ENCODE results near the gene DHRS3.
"Not testable (repeated sequence)": the region's sequence is repeated elsewhere in the genome, so short reads cannot be mapped to it uniquely, and the experiment has no call there.

Gene DHRS3

GRCh38 chr1:12570291-12570690 lies 47.7 kb downstream of the DHRS3 start:
- Histone ChIP-seq H3K4me3 (ENCODE audit: low read depth, low read length) (no peak overlapping the region), H3K9ac (ENCODE audit: low read depth, low read length) (no peak overlapping the region), H3K4me1 (ENCODE audit: control insufficient read depth, insufficient read depth, low read length) (no peaks in the 10 kb centered on the region), H3K27ac (ENCODE audit: low read depth, low read length) (no peak overlapping the region), H3K36me3 (ENCODE audit: control insufficient read depth, insufficient read depth, low read length) (peaks cover 67% of the 10 kb centered on the region), H3K9me3 (ENCODE audit: control insufficient read depth, insufficient read depth, low read length) (no peaks in the 10 kb centered on the region), H3K27me3 (ENCODE audit: control insufficient read depth, insufficient read depth, low read length) (no peaks in the 10 kb centered on the region)

- Histone ChIP-seq H3K36me3 (ENCODE audit: control insufficient read depth, insufficient read depth, low read length) (peaks cover 48% of the 10 kb centered on the region), H3K4me1 (ENCODE audit: control insufficient read depth, insufficient read depth, low read length) (no peaks in the 10 kb centered on the region), H3K9me3 (ENCODE audit: control insufficient read depth, insufficient read depth, low read length) (no peaks in the 10 kb centered on the region), H3K27me3 (ENCODE audit: control insufficient read depth, insufficient read depth, low read length) (no peaks in the 10 kb centered on the region), H3K9ac (ENCODE audit: low read depth, low read length) (no peak overlapping the region), H3K4me3 (ENCODE audit: low read depth, low read length) (no peak overlapping the region), H3K27ac (ENCODE audit: low read depth, low read length) (no peak overlapping the region)
Measured at GRCh38 chr1:12568009-12568767, 49.8 kb downstream of the DHRS3 start.

GRCh38 chr1:12567288-12567819 lies 50.7 kb downstream of the DHRS3 start:
- H3K4me3 ChIP-seq (ENCODE audit: low read depth, low read length): no peak overlapping the region
- H3K4me1 ChIP-seq (ENCODE audit: control insufficient read depth, insufficient read depth, low read length): no peaks in the 10 kb centered on the region
- no peaks in the 10 kb centered on the region for H3K9me3 ChIP-seq (ENCODE audit: control insufficient read depth, insufficient read depth, low read length)
- H3K9ac ChIP-seq (ENCODE audit: low read depth, low read length): no peak overlapping the region
- H3K36me3 ChIP-seq (ENCODE audit: control insufficient read depth, insufficient read depth, low read length): peaks cover 39% of the 10 kb centered on the region
- H3K27ac ChIP-seq (ENCODE audit: low read depth, low read length): no peak overlapping the region
- H3K27me3 ChIP-seq (ENCODE audit: control insufficient read depth, insufficient read depth, low read length): no peaks in the 10 kb centered on the region

- peaks cover 34% of the 10 kb centered on the region for H3K36me3 ChIP-seq (ENCODE audit: control insufficient read depth, insufficient read depth, low read length)
- no peaks in the 10 kb centered on the region for H3K27me3 ChIP-seq (ENCODE audit: control insufficient read depth, insufficient read depth, low read length)
- no peaks in the 10 kb centered on the region for H3K4me1 ChIP-seq (ENCODE audit: control insufficient read depth, insufficient read depth, low read length)
- no peaks in the 10 kb centered on the region for H3K9me3 ChIP-seq (ENCODE audit: control insufficient read depth, insufficient read depth, low read length)
- no peak overlapping the region for H3K27ac ChIP-seq (ENCODE audit: low read depth, low read length)
- no peak overlapping the region for H3K9ac ChIP-seq (ENCODE audit: low read depth, low read length)
- no peak overlapping the region for H3K4me3 ChIP-seq (ENCODE audit: low read depth, low read length)
Measured at GRCh38 chr1:12566484-12567287, 51.3 kb downstream of the DHRS3 start.

GRCh38 chr1:12565966-12566352 lies 52.1 kb downstream of the DHRS3 start:
- H3K9ac ChIP-seq (ENCODE audit: low read depth, low read length): no peak overlapping the region
- H3K27me3 ChIP-seq (ENCODE audit: control insufficient read depth, insufficient read depth, low read length): no peaks in the 10 kb centered on the region
- H3K36me3 ChIP-seq (ENCODE audit: control insufficient read depth, insufficient read depth, low read length): peaks cover 26% of the 10 kb centered on the region
- no peak overlapping the region for H3K27ac ChIP-seq (ENCODE audit: low read depth, low read length)
- H3K4me1 ChIP-seq (ENCODE audit: control insufficient read depth, insufficient read depth, low read length): no peaks in the 10 kb centered on the region
- no peak overlapping the region for H3K4me3 ChIP-seq (ENCODE audit: low read depth, low read length)
- H3K9me3 ChIP-seq (ENCODE audit: control insufficient read depth, insufficient read depth, low read length): no peaks in the 10 kb centered on the region

GRCh38 chr1:12565094-12565965 lies 52.7 kb downstream of the DHRS3 start:
- peaks cover 22% of the 10 kb centered on the region for H3K36me3 ChIP-seq (ENCODE audit: control insufficient read depth, insufficient read depth, low read length)
- H3K9ac ChIP-seq (ENCODE audit: low read depth, low read length): no peak overlapping the region
- H3K27ac ChIP-seq (ENCODE audit: low read depth, low read length): no peak overlapping the region

GRCh38 chr1:12564251-12564650 lies 53.8 kb downstream of the DHRS3 start:
- H3K27ac ChIP-seq (ENCODE audit: low read depth, low read length): not testable (repeated sequence)

More at GRCh38 chr1:12565094-12565965, 52.7 kb downstream of the DHRS3 start:
- Histone ChIP-seq H3K4me3 (ENCODE audit: low read depth, low read length) (no peak overlapping the region), H3K9me3 (ENCODE audit: control insufficient read depth, insufficient read depth, low read length) (no peaks in the 10 kb centered on the region), H3K27me3 (ENCODE audit: control insufficient read depth, insufficient read depth, low read length) (no peaks in the 10 kb centered on the region), H3K4me1 (ENCODE audit: control insufficient read depth, insufficient read depth, low read length) (no peaks in the 10 kb centered on the region)

GRCh38 chr1:12562955-12563576 lies 54.9 kb downstream of the DHRS3 start:
- Histone ChIP-seq H3K27ac (ENCODE audit: low read depth, low read length) (no peak overlapping the region), H3K9ac (ENCODE audit: low read depth, low read length) (no peak overlapping the region), H3K27me3 (ENCODE audit: control insufficient read depth, insufficient read depth, low read length) (no peaks in the 10 kb centered on the region), H3K4me1 (ENCODE audit: control insufficient read depth, insufficient read depth, low read length) (no peaks in the 10 kb centered on the region), H3K9me3 (ENCODE audit: control insufficient read depth, insufficient read depth, low read length) (no peaks in the 10 kb centered on the region), H3K4me3 (ENCODE audit: low read depth, low read length) (no peak overlapping the region), H3K36me3 (ENCODE audit: control insufficient read depth, insufficient read depth, low read length) (peaks cover 10% of the 10 kb centered on the region; the same call in 1 of the 2 replicates)

More at GRCh38 chr1:12564251-12564650, 53.8 kb downstream of the DHRS3 start:
- not testable (repeated sequence) for H3K27me3 ChIP-seq (ENCODE audit: control insufficient read depth, insufficient read depth, low read length); H3K9ac ChIP-seq (ENCODE audit: low read depth, low read length); H3K4me3 ChIP-seq (ENCODE audit: low read depth, low read length); H3K9me3 ChIP-seq (ENCODE audit: control insufficient read depth, insufficient read depth, low read length); H3K4me1 ChIP-seq (ENCODE audit: control insufficient read depth, insufficient read depth, low read length)
- H3K36me3 ChIP-seq (ENCODE audit: control insufficient read depth, insufficient read depth, low read length): peaks cover 16% of the 10 kb centered on the region; the same call in 1 of the 2 replicates

- H3K4me3 ChIP-seq (ENCODE audit: low read depth, low read length): no peak overlapping the region
- no peaks in the 10 kb centered on the region for H3K27me3 ChIP-seq (ENCODE audit: control insufficient read depth, insufficient read depth, low read length)
Measured at GRCh38 chr1:12561121-12561520, 56.9 kb downstream of the DHRS3 start.

More at GRCh38 chr1:12561121-12561520, 56.9 kb downstream of the DHRS3 start:
- H3K27ac ChIP-seq (ENCODE audit: low read depth, low read length): no peak overlapping the region
- peaks cover 8% of the 10 kb centered on the region; the same call in 1 of the 2 replicates for H3K9me3 ChIP-seq (ENCODE audit: control insufficient read depth, insufficient read depth, low read length)
- H3K9ac ChIP-seq (ENCODE audit: low read depth, low read length): no peak overlapping the region
- no peaks in the 10 kb centered on the region for H3K36me3 ChIP-seq (ENCODE audit: control insufficient read depth, insufficient read depth, low read length)
- no peaks in the 10 kb centered on the region for H3K4me1 ChIP-seq (ENCODE audit: control insufficient read depth, insufficient read depth, low read length)
